K562 (cell line): ENCODE data around the gene CAPN5.

Experiments
- MXI1 ChIP-seq: IDR thresholded peaks from 2 replicates; pipeline ENCODE4 v1.6.1; 2011; ENCODE audit warnings: low read depth, mild to moderate bottlenecking, improper control_type of control experiment, low read length
- SRSF9 ChIP-seq: fragments of 200-400 bp; formaldehyde crosslinking; IDR thresholded peaks from 2 replicates; pipeline ENCODE4 v1.6.1; 2017; ENCODE audit warnings: low read depth, low read length, borderline replicate concordance
- ZNF212 ChIP-seq: fragments of 450-650 bp; formaldehyde crosslinking; IDR thresholded peaks from 2 replicates; pipeline ENCODE4 v1.4.0; 2020; ENCODE audit warnings: mild to moderate bottlenecking
- TF ChIP-seq, protein P1 (sequence below), 3 experiments: IDR thresholded peaks in 2 of 3; conservative IDR thresholded peaks in 1 of 3; 2 replicates each; pipeline ENCODE4 v1.5.1; 2011 to 2012; ENCODE audit warnings: low read length in 3 of 3, mild to moderate bottlenecking in 3 of 3, control low read depth in 2 of 3, improper control_type of control experiment in 1 of 3, inconsistent platforms in 1 of 3, low read depth in 1 of 3, mixed read lengths in 1 of 3, moderate library complexity in 1 of 3; ENCODE audit not compliant: insufficient read depth in 2 of 3
- TF ChIP-seq, protein P2 (sequence below): fragments of 250-450 bp; sonication (Bioruptor Pico); IDR thresholded peaks from 2 replicates; pipeline ENCODE4 v1.5.0; 2020; ENCODE audit warnings: mild to moderate bottlenecking, borderline replicate concordance

DNA sequence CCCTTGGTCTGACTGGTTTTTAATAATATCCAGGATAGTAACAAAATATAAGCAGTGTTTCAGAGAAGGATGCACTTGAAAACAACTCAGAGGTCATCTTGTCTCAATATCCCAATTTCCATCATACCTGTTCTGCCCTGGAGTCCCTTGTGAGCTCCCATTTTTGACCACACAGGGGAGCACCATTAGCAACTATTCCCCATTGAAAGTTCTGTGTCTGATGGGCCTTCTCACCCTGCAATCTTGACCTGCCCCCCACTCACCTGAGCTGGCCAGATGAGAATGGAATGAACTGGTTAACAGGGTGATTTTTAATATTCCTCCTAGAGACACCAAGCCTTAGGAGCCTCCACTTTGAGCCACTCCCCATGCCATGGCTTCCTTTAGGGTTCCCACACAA lies 3.8 kb upstream of the CAPN5 start:
- no peak for TF ChIP-seq ZNF212
- TF ChIP-seq, protein P1, sequence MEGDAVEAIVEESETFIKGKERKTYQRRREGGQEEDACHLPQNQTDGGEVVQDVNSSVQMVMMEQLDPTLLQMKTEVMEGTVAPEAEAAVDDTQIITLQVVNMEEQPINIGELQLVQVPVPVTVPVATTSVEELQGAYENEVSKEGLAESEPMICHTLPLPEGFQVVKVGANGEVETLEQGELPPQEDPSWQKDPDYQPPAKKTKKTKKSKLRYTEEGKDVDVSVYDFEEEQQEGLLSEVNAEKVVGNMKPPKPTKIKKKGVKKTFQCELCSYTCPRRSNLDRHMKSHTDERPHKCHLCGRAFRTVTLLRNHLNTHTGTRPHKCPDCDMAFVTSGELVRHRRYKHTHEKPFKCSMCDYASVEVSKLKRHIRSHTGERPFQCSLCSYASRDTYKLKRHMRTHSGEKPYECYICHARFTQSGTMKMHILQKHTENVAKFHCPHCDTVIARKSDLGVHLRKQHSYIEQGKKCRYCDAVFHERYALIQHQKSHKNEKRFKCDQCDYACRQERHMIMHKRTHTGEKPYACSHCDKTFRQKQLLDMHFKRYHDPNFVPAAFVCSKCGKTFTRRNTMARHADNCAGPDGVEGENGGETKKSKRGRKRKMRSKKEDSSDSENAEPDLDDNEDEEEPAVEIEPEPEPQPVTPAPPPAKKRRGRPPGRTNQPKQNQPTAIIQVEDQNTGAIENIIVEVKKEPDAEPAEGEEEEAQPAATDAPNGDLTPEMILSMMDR (IDR thresholded peaks at IDR 0.05 in 2 of 3, conservative IDR thresholded peaks at IDR 0.05 in 1 of 3; ENCODE audit: insufficient read depth in 2 of 3, low read depth in 1 of 3, low read length in 3 of 3): peak; percentile 25 to 42 (median 29); a peak in 4 of 6 replicates
- no peak for TF ChIP-seq MXI1
- no peak for TF ChIP-seq SRSF9
- TF ChIP-seq, protein P2, sequence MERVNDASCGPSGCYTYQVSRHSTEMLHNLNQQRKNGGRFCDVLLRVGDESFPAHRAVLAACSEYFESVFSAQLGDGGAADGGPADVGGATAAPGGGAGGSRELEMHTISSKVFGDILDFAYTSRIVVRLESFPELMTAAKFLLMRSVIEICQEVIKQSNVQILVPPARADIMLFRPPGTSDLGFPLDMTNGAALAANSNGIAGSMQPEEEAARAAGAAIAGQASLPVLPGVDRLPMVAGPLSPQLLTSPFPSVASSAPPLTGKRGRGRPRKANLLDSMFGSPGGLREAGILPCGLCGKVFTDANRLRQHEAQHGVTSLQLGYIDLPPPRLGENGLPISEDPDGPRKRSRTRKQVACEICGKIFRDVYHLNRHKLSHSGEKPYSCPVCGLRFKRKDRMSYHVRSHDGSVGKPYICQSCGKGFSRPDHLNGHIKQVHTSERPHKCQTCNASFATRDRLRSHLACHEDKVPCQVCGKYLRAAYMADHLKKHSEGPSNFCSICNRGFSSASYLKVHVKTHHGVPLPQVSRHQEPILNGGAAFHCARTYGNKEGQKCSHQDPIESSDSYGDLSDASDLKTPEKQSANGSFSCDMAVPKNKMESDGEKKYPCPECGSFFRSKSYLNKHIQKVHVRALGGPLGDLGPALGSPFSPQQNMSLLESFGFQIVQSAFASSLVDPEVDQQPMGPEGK (CRISPR knock-in tag): no peak
